GM19467 (cell line): ENCODE measurements around the gene CSNK1E.

Source experiments
- ATAC-seq: cut with Tn5 transposase; IDR thresholded peaks from one replicate; pipeline ENCODE4 v1.9.1; 2021; ENCODE audit warnings: mild to moderate bottlenecking, moderate library complexity; ENCODE audit not compliant: unreplicated experiment

CSNK1E gene

GRCh38 chr22:38335077-38335476 is 17.8 kb upstream of the CSNK1E start:
- ATAC-seq, result no peak

- ATAC-seq, result no peak
These were observed 10.6 kb upstream of the CSNK1E start for GRCh38 chr22:38327805-38328204.

GRCh38 chr22:38327396-38327795 is 10.2 kb upstream of the CSNK1E start:
- ATAC-seq, result no peak

GRCh38 chr22:38325587-38325986 is 8.4 kb upstream of the CSNK1E start:
- ATAC-seq, result no peak

- no peak for ATAC-seq
These were observed 3.6 kb upstream of the CSNK1E start for GRCh38 chr22:38320605-38321402.

GRCh38 chr22:38318792-38319773 is 1.9 kb upstream of the CSNK1E start:
- no peak for ATAC-seq

- ATAC-seq, result no peak
These were observed 922 bp upstream of the CSNK1E start for GRCh38 chr22:38317995-38318715.

- no peak for ATAC-seq
These were observed 690 bp downstream of the CSNK1E start for GRCh38 chr22:38316364-38317121.

- ATAC-seq, result no peak
These were observed 1.3 kb downstream of the CSNK1E start for GRCh38 chr22:38315823-38316363.

- ATAC-seq, result no peak
These were observed 2.1 kb downstream of the CSNK1E start for GRCh38 chr22:38314933-38315822.

- ATAC-seq, result no peak
These were observed 2.9 kb downstream of the CSNK1E start for GRCh38 chr22:38314051-38314932.

- no peak for ATAC-seq
These were observed 3.8 kb downstream of the CSNK1E start for GRCh38 chr22:38313384-38313955.

- no peak for ATAC-seq
These were observed 4.9 kb downstream of the CSNK1E start for GRCh38 chr22:38312261-38312800.

- ATAC-seq, result no peak
These were observed 6.0 kb downstream of the CSNK1E start for GRCh38 chr22:38311323-38311620.

- no peak for ATAC-seq
These were observed 6.5 kb downstream of the CSNK1E start for GRCh38 chr22:38310518-38311322.

GRCh38 chr22:38309614-38310517 is 7.4 kb downstream of the CSNK1E start:
- ATAC-seq, result no peak
